Gastroesophageal sphincter (tissue), 3 donors: ENCODE measurements around the gene NAV2.

ENCODE experiments used
- CTCF ChIP-seq, 4 experiments: fragments of 200-600 bp in 2 of 4; fragments of 450-650 bp in 2 of 4; sonication (generic) in 1 of 4; IDR thresholded peaks; one replicate each; pipeline ENCODE4 v1.5.1; 2017 to 2019; ENCODE audit warnings: antibody characterized with exemption in 4 of 4, mild to moderate bottlenecking in 2 of 4, moderate library complexity in 2 of 4
- EP300 ChIP-seq: sonication (generic); formaldehyde crosslinking; IDR thresholded peaks from one replicate; pipeline ENCODE4 v1.6.1; 2017; ENCODE audit warnings: antibody characterized with exemption, mild to moderate bottlenecking
- POLR2A ChIP-seq, 2 donors: fragments of 450-650 bp; IDR thresholded peaks; one replicate each; pipeline ENCODE4 v1.6.1; 2017; ENCODE audit warnings: antibody characterized with exemption in 2 of 2, mild to moderate bottlenecking in 2 of 2, moderate library complexity in 1 of 2
- POLR2AphosphoS5 ChIP-seq: sonication (generic); formaldehyde crosslinking; IDR thresholded peaks from one replicate; pipeline ENCODE4 v1.6.1; 2017; ENCODE audit warnings: antibody characterized with exemption

GRCh38 chr11:19876750-19877149 lies 164.1 kb downstream of the NAV2 start:
- no peak for TF ChIP-seq CTCF (IDR thresholded peaks at IDR 0.05)
- no peak for TF ChIP-seq POLR2AphosphoS5
- TF ChIP-seq POLR2A (IDR thresholded peaks at IDR 0.05) = no peak
- TF ChIP-seq EP300 = no peak
